OCI-LY7 (cell line): Measurements from ENCODE around the gene ISLR2. TPM values are rescaled to one million over a fixed set of nuclear protein-coding genes. Genes with fewer than 3 reads are reported as not detected.

Source experiments
- BruUV-seq: library from RNA; stranded (reverse); fragments of 400-500 nt; replicated peaks from 2 replicates; lab custom pipeline; 2021; lab: Mats Ljungman, UMichigan
- CTCF ChIA-PET: fragments of 300-600 bp; sonication (Branson Sonifier 250); formaldehyde crosslinking; loops from one replicate; lab custom pipeline; 2022; ENCODE audit warnings: antibody characterized with exemption; ENCODE audit not compliant: unreplicated experiment; lab: Charles Lee
- POLR2A ChIA-PET: fragments of 300-600 bp; sonication (Branson Sonifier 250); formaldehyde crosslinking; loops from one replicate; lab custom pipeline; 2022; ENCODE audit warnings: antibody characterized with exemption; lab: Charles Lee
- DNase-seq: peaks from one replicate; pipeline ENCODE4 v3.0.0-alpha.2; 2015; ENCODE audit warnings: low spot score
- H2AFZ ChIP-seq: fragments of 200-600 bp; sonication (generic), shearing (Covaris generic); 2 replicates; pipeline ENCODE4 v1.6.1; 2014; ENCODE audit warnings: mild to moderate bottlenecking, antibody characterized with exemption, low read length, moderate library complexity
- H3K27ac ChIP-seq: fragments of 200-600 bp; sonication (generic); 2 replicates; pipeline ENCODE4 v1.5.1; 2014; ENCODE audit warnings: mixed run types, low read depth, mild to moderate bottlenecking, moderate library complexity, low read length, inconsistent platforms; ENCODE audit not compliant: poor library complexity, severe bottlenecking
- H3K36me3 ChIP-seq: fragments of 200-600 bp; sonication (generic); 2 replicates; pipeline ENCODE4 v1.6.1; 2014; ENCODE audit warnings: mild to moderate bottlenecking, antibody characterized with exemption, low read length, moderate library complexity, mixed read lengths; ENCODE audit not compliant: insufficient read depth
- H3K4me1 ChIP-seq: fragments of 200-600 bp; sonication (generic); 2 replicates; pipeline ENCODE4 v1.5.1; 2014; ENCODE audit warnings: mild to moderate bottlenecking, low read length; ENCODE audit not compliant: insufficient read depth, poor library complexity, severe bottlenecking
- H3K4me2 ChIP-seq: fragments of 200-600 bp; sonication (generic); 2 replicates; pipeline ENCODE4 v1.6.1; 2014; ENCODE audit warnings: mild to moderate bottlenecking, low read length
- H3K4me3 ChIP-seq: fragments of 200-600 bp; sonication (generic); 2 replicates; pipeline ENCODE4 v1.5.1; 2014; ENCODE audit warnings: mild to moderate bottlenecking, low read depth, low read length; ENCODE audit not compliant: poor library complexity, severe bottlenecking
- H3K79me2 ChIP-seq: fragments of 200-600 bp; sonication (generic); 2 replicates; pipeline ENCODE4 v1.6.1; 2016; ENCODE audit warnings: low read depth, mild to moderate bottlenecking, low read length, moderate library complexity, mixed read lengths; ENCODE audit not compliant: insufficient read depth
- H3K9me2 ChIP-seq: fragments of 200-600 bp; sonication (generic); 2 replicates; pipeline ENCODE4 v1.6.1; 2016; ENCODE audit warnings: mild to moderate bottlenecking, low read length, mixed read lengths; ENCODE audit not compliant: insufficient read depth
- H3K9me3 ChIP-seq: fragments of 200-600 bp; sonication (generic); 2 replicates; pipeline ENCODE4 v1.6.1; 2014; ENCODE audit warnings: mild to moderate bottlenecking, mixed run types, low read length, mixed read lengths
- H4K20me1 ChIP-seq: fragments of 200-600 bp; sonication (generic); 2 replicates; pipeline ENCODE4 v1.6.1; 2014; ENCODE audit warnings: mild to moderate bottlenecking, antibody characterized with exemption, low read length, moderate library complexity, mixed read lengths; ENCODE audit not compliant: insufficient read depth
- EZH2phosphoT487 ChIP-seq: fragments of 200-600 bp; sonication (generic); IDR thresholded peaks from 2 replicates; pipeline ENCODE4 v1.6.1; 2018; ENCODE audit warnings: low read depth, borderline replicate concordance, mild to moderate bottlenecking, mixed run types, antibody characterized with exemption, low read length, moderate library complexity, mixed read lengths
- intact Hi-C: fragments of 100-400 bp; cut with micrococcal nuclease; formaldehyde crosslinking; loops from one replicate; pipeline ENCODE4 v1.10.0; 2022; ENCODE audit not compliant: unreplicated experiment
- total RNA-seq, 2 experiments: library from RNA; depleted of rRNA in 1 of 2; stranded (reverse); fragments of >200 nt in 1 of 2; shearing (Covaris generic) in 1 of 2; gene quantifications; 2 replicates each; pipeline ENCODE4 v1.2.3, GENCODE V29; 2014 to 2022
- TF ChIP-seq, protein P1 (sequence below): fragments of 200-600 bp; sonication (generic); conservative IDR thresholded peaks from 2 replicates; pipeline ENCODE4 v1.5.1; 2014; ENCODE audit warnings: mild to moderate bottlenecking, antibody characterized with exemption, low read length, moderate library complexity, mixed read lengths

Gene ISLR2
- total RNA-seq, 2 experiments from 2014 or later: not detected

GRCh38 chr15:74179983-74180880, 49.8 kb downstream of the ISLR2 start:
- CTCF ChIA-PET: no interaction called here
- H3K9me3 ChIP-seq: no peaks in the 10 kb centered on the region

DNA sequence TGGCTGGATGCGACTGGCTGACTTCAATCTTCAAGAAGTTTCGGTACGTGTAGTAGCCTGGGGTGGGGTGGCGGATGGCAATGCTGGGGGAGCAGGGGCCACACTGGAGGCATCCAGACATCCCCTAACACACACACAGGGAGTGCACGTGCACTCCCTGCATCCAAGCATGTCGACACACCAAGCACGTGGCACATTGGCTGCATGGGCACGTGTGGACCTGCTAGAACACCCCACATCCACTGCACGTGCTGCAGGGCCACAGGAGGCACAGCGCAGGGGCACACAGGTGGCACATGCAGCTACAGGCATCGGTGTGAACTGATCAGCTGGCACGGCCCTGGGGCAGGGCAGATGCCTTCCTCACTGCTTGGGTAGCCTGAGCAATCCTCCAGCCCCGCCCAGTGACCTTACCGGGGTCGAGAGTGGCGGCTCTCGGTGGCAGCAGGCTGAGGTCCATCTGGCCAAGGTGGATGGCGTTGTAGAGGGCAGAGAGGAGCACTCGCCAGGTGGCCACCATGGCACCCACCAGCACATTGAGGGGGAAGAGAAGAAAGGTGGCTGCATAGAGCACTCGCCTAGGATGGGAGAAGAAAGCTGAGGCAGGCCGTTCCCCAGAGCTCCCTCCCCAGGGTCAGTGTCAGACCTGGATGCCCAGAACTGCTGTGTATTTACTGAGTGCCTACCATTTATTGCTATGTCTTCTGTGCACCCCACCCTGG, 50.7 kb downstream of the ISLR2 start:
- no peaks in the 10 kb centered on the region for H3K9me3 ChIP-seq
- no peak overlapping the region for H3K4me3 ChIP-seq
- no peak for DNase-seq
- H4K20me1 ChIP-seq: no peaks in the 10 kb centered on the region
- ChIA-PET CTCF (no interaction called here), POLR2A (no interaction called here)
- H2AFZ ChIP-seq: no peak overlapping the region
- no TSS peak for BruUV-seq
- no peaks in the 10 kb centered on the region for H3K9me2 ChIP-seq
- H3K4me1 ChIP-seq: no peaks in the 10 kb centered on the region
- H3K36me3 ChIP-seq: no peaks in the 10 kb centered on the region
- H3K27ac ChIP-seq: no peak overlapping the region
- no peak for TF ChIP-seq EZH2phosphoT487
- TF ChIP-seq, protein P1, sequence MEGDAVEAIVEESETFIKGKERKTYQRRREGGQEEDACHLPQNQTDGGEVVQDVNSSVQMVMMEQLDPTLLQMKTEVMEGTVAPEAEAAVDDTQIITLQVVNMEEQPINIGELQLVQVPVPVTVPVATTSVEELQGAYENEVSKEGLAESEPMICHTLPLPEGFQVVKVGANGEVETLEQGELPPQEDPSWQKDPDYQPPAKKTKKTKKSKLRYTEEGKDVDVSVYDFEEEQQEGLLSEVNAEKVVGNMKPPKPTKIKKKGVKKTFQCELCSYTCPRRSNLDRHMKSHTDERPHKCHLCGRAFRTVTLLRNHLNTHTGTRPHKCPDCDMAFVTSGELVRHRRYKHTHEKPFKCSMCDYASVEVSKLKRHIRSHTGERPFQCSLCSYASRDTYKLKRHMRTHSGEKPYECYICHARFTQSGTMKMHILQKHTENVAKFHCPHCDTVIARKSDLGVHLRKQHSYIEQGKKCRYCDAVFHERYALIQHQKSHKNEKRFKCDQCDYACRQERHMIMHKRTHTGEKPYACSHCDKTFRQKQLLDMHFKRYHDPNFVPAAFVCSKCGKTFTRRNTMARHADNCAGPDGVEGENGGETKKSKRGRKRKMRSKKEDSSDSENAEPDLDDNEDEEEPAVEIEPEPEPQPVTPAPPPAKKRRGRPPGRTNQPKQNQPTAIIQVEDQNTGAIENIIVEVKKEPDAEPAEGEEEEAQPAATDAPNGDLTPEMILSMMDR: no peak
- no peak overlapping the region for H3K4me2 ChIP-seq
- intact Hi-C loops: no loop called here
- no peaks in the 10 kb centered on the region for H3K79me2 ChIP-seq

More at GRCh38 chr15:74179983-74180880, 49.8 kb downstream of the ISLR2 start:
- Histone ChIP-seq H3K79me2 (no peaks in the 10 kb centered on the region), H3K4me1 (no peaks in the 10 kb centered on the region), H3K27ac (no peak overlapping the region), H4K20me1 (no peaks in the 10 kb centered on the region), H2AFZ (no peak overlapping the region), H3K36me3 (no peaks in the 10 kb centered on the region), H3K9me2 (no peaks in the 10 kb centered on the region), H3K4me3 (no peak overlapping the region), H3K4me2 (no peak overlapping the region)
- intact Hi-C loops: no loop called here
- POLR2A ChIA-PET: no interaction called here
- TF ChIP-seq EZH2phosphoT487: no peak
- TF ChIP-seq, protein P1: no peak
- BruUV-seq: no TSS peak
- DNase-seq: no peak

DNA sequence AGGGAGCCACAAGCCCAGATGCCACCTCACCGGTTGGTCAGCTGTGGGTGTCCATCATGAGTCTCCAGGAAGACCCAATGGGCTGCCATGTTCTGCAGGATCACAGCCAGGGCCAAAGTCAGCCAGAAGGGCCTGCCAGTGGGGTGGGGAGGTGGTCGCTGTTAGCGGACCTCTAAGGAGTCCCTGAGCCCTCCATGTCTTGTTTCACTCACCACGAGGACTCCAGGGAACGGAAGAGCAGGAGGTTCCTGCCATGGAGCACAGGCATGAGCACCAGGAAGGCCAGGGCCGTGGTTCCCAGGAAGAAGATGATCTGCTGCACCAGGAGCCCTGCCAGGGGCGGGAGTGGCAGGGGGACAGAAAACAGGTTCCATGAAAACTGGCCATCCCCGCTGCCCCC, 51.7 kb downstream of the ISLR2 start:
- BruUV-seq: no TSS peak
- H3K79me2 ChIP-seq: no peaks in the 10 kb centered on the region

More for the DNA sequence above, 51.7 kb downstream of the ISLR2 start:
- CTCF ChIA-PET: no interaction called here
- Histone ChIP-seq H3K4me3 (no peak overlapping the region), H3K9me2 (no peaks in the 10 kb centered on the region), H3K4me1 (no peaks in the 10 kb centered on the region), H3K36me3 (no peaks in the 10 kb centered on the region), H3K4me2 (no peak overlapping the region), H4K20me1 (no peaks in the 10 kb centered on the region), H2AFZ (no peak overlapping the region), H3K9me3 (no peaks in the 10 kb centered on the region), H3K27ac (no peak overlapping the region)
- no peak for DNase-seq
- TF ChIP-seq, protein P1: no peak
- TF ChIP-seq EZH2phosphoT487: no peak
- intact Hi-C loops: no loop called here
- POLR2A ChIA-PET: no interaction called here
